Heart right ventricle (tissue), 16 donors: ENCODE data around the gene ACBD3. TPM values are rescaled to one million over a fixed set of nuclear protein-coding genes. Genes with fewer than 3 reads are reported as not detected.

ENCODE experiments used
- ATAC-seq, 8 donors: fragments of 200-7000 bp; cut with Tn5 transposase; one replicate each; pipeline ENCODE4 v1.9.1; 2020; ENCODE audit warnings: mild to moderate bottlenecking in 8 of 8, moderate library complexity in 8 of 8, moderate number of reproducible peaks in 1 of 8
- DNase-seq, 2 donors: peaks; one replicate each; pipeline ENCODE4 v3.0.0-alpha.2; 2020
- H3K27ac ChIP-seq, 10 donors: fragments of 200-600 bp; sonication (generic) in 2 of 10; one replicate each; pipeline versions ENCODE4 v1.5.0 to v1.8.0; 2020 to 2022; ENCODE audit warnings: mild to moderate bottlenecking in 3 of 10
- H3K27me3 ChIP-seq, 7 donors: fragments of 200-600 bp; one replicate each; pipeline ENCODE4 v1.8.0; 2021 to 2022; ENCODE audit warnings: mild to moderate bottlenecking in 2 of 7
- H3K36me3 ChIP-seq, 9 donors: fragments of 200-600 bp; sonication (generic) in 1 of 9; one replicate each; pipeline versions ENCODE4 v1.5.0 to v1.8.0; 2020 to 2022; ENCODE audit warnings: mild to moderate bottlenecking in 2 of 9
- H3K4me1 ChIP-seq, 9 donors: fragments of 200-600 bp; sonication (generic) in 1 of 9; one replicate each; pipeline versions ENCODE4 v1.5.0 to v1.8.0; 2020 to 2022; ENCODE audit warnings: mild to moderate bottlenecking in 4 of 9
- H3K4me3 ChIP-seq, 10 donors: fragments of 200-600 bp; sonication (generic) in 2 of 10; one replicate each; pipeline versions ENCODE4 v1.5.0 to v1.8.0; 2020 to 2022; ENCODE audit warnings: mild to moderate bottlenecking in 7 of 10, moderate library complexity in 2 of 10
- H3K9me3 ChIP-seq, 11 donors: fragments of 200-600 bp in 10 of 11; sonication (generic) in 2 of 11; one replicate each; pipeline versions ENCODE4 v1.5.0 to v1.8.0; 2013 to 2022; ENCODE audit warnings: mild to moderate bottlenecking in 2 of 11, control low read depth in 1 of 11, moderate library complexity in 1 of 11
- WGBS, 2 donors: extraction: QIAGEN DNeasy Blood & Tissue Kit; methylation state at CpG; one replicate each; pipeline ENCODE4 v1.1.7; 2013; ENCODE audit warnings: inconsistent platforms in 1 of 2; 5-methylcytosine and 5-hydroxymethylcytosine counted together
- intact Hi-C, 10 donors: fragments of 100-400 bp; cut with DNase I; formaldehyde crosslinking; loops; one replicate each; pipeline versions ENCODE4 v1.11.1 to v1.14.2; 2022
- polyA plus RNA-seq, 2 donors: library from polyadenylated mRNA; stranded (reverse); fragments of 200-250 nt; gene quantifications; one replicate each; pipeline ENCODE4 v1.2.3, GENCODE V29; 2013
- total RNA-seq, 10 donors: library from RNA; stranded (reverse); fragmentation: NEBNext Ultra II Directional in 3 of 10; extraction: Animal tissue kit (Norgen Biotek cat#: 25700) in 3 of 10; gene quantifications; one replicate each; pipeline versions ENCODE4 v1.2.1 to v1.2.4, GENCODE V29; 2021 to 2023
- TF ChIP-seq, protein P1 (sequence below), 9 donors: fragments of 200-600 bp; sonication (generic) in 2 of 9; IDR thresholded peaks; one replicate each; pipeline versions ENCODE4 v1.5.0 to v1.8.0; 2021 to 2022; ENCODE audit warnings: antibody characterized with exemption in 9 of 9, mild to moderate bottlenecking in 5 of 9, moderate library complexity in 1 of 9
- donor health status: Arrhythmogenic right ventricular cardiomyopathy.
- donor health status: ischemic (EF 13 %, LVEDD 7.1; RV severe dilation, severe dysfunction).
- donor health status: healthy with polysubstance abuse.
- donor health status: DM: no; HTN: yes; CAD: no.
- donor health status: DM: no; HTN: no; CAD: no.
- donor health status: ischemic (EF 25% LVEDD 6.9; RV normal size, moderate dysfunction).
- donor health status: ischemic (EF 25% LVEDD 5.7; RV mildly dilated, moderate dysfunction).
- donor health status: healthy.
- donor health status: DM: yes; HTN: yes; CAD: no.
- donor health status: Ischemic cardiomyopathy.
- donor health status: ischemic (EF 35%, LVEDD 5.7; RV mildly dilated, moderate dysfunction).
- donor health status: nonischemic (EF 11% LVEDD 7.7; RV severe dilation, severe dysfunction).
- donor health status: DM: yes; HTN: yes; CAD: no.
- donor health status: PGD.
- donor health status: ischemic (EF 29% LVEDD 5.4; RV normal size, mild dysfunction).
- donor health status: nonischemic (EF 23%, LVEDD 6.1; RV moderate dilation, normal function).

ACBD3 gene
- total and polyA plus RNA-seq, 12 donors = 9.3 to 39.1 (median 32.4) TPM

DNA sequence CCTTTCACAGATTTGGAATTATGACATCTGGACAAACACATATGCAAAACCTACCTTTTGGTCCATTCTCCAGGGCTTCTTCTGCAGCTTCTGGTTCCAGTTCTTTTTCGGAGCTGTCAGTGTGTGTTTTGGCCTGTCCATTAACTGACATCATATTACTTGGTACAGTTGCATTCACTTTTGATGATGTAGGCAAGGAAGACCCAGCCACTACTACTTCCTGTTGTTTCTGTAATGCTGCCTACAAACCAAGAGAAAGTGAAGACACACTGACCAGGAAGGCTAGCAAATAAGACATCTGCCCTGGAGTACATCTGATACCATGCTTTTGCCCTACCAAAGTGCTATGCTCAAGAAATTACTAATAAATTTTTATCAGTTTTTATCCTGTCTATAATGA is 31.9 kb downstream of the ACBD3 start:
- 90 to 93% methylated on average over 1 of the region's 1 CpG for WGBS, 2 donors
- TF ChIP-seq, protein P1, sequence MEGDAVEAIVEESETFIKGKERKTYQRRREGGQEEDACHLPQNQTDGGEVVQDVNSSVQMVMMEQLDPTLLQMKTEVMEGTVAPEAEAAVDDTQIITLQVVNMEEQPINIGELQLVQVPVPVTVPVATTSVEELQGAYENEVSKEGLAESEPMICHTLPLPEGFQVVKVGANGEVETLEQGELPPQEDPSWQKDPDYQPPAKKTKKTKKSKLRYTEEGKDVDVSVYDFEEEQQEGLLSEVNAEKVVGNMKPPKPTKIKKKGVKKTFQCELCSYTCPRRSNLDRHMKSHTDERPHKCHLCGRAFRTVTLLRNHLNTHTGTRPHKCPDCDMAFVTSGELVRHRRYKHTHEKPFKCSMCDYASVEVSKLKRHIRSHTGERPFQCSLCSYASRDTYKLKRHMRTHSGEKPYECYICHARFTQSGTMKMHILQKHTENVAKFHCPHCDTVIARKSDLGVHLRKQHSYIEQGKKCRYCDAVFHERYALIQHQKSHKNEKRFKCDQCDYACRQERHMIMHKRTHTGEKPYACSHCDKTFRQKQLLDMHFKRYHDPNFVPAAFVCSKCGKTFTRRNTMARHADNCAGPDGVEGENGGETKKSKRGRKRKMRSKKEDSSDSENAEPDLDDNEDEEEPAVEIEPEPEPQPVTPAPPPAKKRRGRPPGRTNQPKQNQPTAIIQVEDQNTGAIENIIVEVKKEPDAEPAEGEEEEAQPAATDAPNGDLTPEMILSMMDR (IDR thresholded peaks at IDR 0.05) = no peak
- intact Hi-C loops = no loop called here
- H3K4me1 ChIP-seq = peaks cover 0 to 14% (median 0%) of the 10 kb centered on the region in 9 donors
- no peak overlapping the region for H3K27ac ChIP-seq
- DNase-seq (no peak), ATAC-seq (no peak)
- H3K9me3 ChIP-seq = no peaks in the 10 kb centered on the region
- H3K27me3 ChIP-seq = no peaks in the 10 kb centered on the region
- H3K36me3 ChIP-seq = peaks cover 0 to 100% (median 48%) of the 10 kb centered on the region in 9 donors
- H3K4me3 ChIP-seq = no peak overlapping the region

DNA sequence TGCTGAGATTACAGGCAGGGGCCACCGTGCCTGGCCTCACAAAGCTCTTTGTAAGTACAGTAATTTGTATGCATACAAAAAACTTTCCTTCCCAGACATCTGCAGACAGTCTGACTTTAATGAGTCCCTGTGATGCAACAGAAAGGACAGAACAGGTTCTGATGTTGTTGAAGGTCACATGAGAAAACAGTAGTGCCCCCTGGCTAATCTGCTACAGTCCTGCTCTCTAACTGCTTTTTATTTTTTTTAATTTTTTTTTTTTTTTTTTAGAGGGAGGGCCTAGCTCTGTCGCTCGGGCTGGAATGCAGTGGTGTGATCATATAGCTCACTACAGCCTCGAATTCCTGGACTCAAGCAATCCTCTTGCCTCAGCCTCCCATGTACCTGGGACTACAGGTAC is 36.7 kb downstream of the ACBD3 start:
- H3K27ac ChIP-seq = no peak overlapping the region
- H3K4me1 ChIP-seq = no peaks in the 10 kb centered on the region
- H3K27me3 ChIP-seq = no peaks in the 10 kb centered on the region
- intact Hi-C loops = no loop called here
- peaks cover 0 to 100% (median 36%) of the 10 kb centered on the region in 9 donors for H3K36me3 ChIP-seq
- no peak overlapping the region for H3K4me3 ChIP-seq
- TF ChIP-seq, protein P1 (IDR thresholded peaks at IDR 0.05) = no peak
- 85 to 92% methylated on average over 4 of the region's 4 CpGs for WGBS, 2 donors
- H3K9me3 ChIP-seq = no peaks in the 10 kb centered on the region
- ATAC-seq = no peak
- DNase-seq = no peak

DNA sequence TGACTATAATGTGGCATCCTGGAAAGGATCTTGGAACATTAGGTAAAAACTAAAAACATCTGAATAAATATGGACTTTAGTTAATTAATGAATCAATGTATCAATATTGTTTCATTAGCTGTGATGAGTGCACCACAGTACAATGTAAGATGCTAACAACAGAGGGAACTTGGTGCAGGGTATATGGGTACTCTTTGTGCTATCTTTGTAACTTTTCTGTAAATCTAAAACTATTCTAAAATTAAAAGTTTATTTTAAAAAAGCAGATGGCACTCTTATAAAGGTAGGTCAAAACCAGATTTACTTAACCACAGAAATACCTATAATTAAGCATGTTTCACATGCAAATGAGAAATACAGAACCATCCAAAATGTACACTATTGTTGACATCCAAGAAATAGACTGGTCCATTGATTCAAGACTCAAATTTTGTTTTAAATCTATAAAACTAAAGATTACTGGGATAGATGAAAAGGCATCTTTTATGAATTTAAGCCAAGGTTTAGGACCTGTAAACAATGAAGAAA is 38.4 kb downstream of the ACBD3 start:
- H3K4me3 ChIP-seq = no peak overlapping the region
- H3K9me3 ChIP-seq = no peaks in the 10 kb centered on the region
- ATAC-seq = no peak
- H3K27ac ChIP-seq = no peak overlapping the region
- no peaks in the 10 kb centered on the region for H3K27me3 ChIP-seq
- TF ChIP-seq, protein P1 (IDR thresholded peaks at IDR 0.05) = no peak
- no peak for DNase-seq
- intact Hi-C loops = no loop called here
- no peaks in the 10 kb centered on the region for H3K4me1 ChIP-seq
- H3K36me3 ChIP-seq = peaks cover 0 to 100% (median 35%) of the 10 kb centered on the region in 9 donors

DNA sequence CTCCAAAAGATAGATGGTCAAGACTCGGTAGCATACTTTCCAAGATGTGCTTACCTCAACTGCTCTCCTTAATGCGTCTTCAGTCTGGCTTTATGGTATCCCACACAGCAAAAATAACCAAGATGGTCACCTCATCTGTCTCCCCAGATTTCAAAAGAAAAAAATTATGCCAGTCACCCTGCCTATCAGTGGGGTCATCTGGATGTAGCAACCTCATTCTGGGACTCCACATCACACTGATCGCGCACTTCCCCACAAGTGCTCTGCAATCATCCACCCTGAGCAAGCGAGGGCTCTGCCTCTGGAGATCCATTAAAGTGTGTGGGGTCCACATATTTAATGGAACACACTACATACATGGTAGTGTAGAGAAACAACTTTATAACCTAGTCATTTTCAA is 42.5 kb downstream of the ACBD3 start:
- no peak for ATAC-seq
- H3K36me3 ChIP-seq = peaks cover 0 to 64% (median 15%) of the 10 kb centered on the region in 9 donors

More for the DNA sequence above, 42.5 kb downstream of the ACBD3 start:
- DNase-seq = no peak
- TF ChIP-seq, protein P1 (IDR thresholded peaks at IDR 0.05) = no peak
- Histone ChIP-seq H3K4me3 (no peak overlapping the region), H3K27me3 (no peaks in the 10 kb centered on the region), H3K9me3 (no peaks in the 10 kb centered on the region), H3K27ac (no peak overlapping the region), H3K4me1 (no peaks in the 10 kb centered on the region)
- 79 to 89% methylated on average over 5 of the region's 5 CpGs for WGBS, 2 donors
- intact Hi-C loops = no loop called here
